Activated CD8-positive, alpha-beta memory T cell treated with anti-CD3 and anti-CD28 coated beads for 36 hours (primary cell): ENCODE data around the gene TNFRSF6B. TPM values are rescaled to one million over a fixed set of nuclear protein-coding genes. Genes with fewer than 3 reads are reported as not detected.

Experiments used
- CTCF ChIA-PET: fragments of 350-600 bp; sonication (Branson Sonifier 250); formaldehyde crosslinking; loops from one replicate; lab custom pipeline; 2021; ENCODE audit warnings: antibody characterized with exemption; lab: Charles Lee
- POLR2A ChIA-PET: fragments of 350-600 bp; sonication (Branson Sonifier 250); formaldehyde crosslinking; loops from one replicate; lab custom pipeline; 2021; ENCODE audit warnings: antibody characterized with exemption; lab: Charles Lee
- total RNA-seq, 2 experiments: library from RNA; stranded (reverse); gene quantifications; one replicate each; pipeline ENCODE4 v1.2.3, GENCODE V29; 2021

The TNFRSF6B gene
- total RNA-seq, 2 experiments from 2014 or later: not detected

GRCh38 chr20:63691711-63692435 is 4.6 kb upstream of the TNFRSF6B start:
- ChIA-PET CTCF (interaction anchor here (1.0 kb wide), 1 partner anchor 16 kb away, joined by 3 read pairs; the partner anchor contains the start of genes ARFRP1 and ZGPAT), POLR2A (no interaction called here)

GRCh38 chr20:63692436-63693082 is 3.9 kb upstream of the TNFRSF6B start:
- CTCF ChIA-PET: no interaction called here
- POLR2A ChIA-PET: no interaction called here

GRCh38 chr20:63693083-63693732 is 3.2 kb upstream of the TNFRSF6B start:
- CTCF ChIA-PET: no interaction called here
- POLR2A ChIA-PET: no interaction called here

GRCh38 chr20:63693733-63694583 is 2.5 kb upstream of the TNFRSF6B start:
- ChIA-PET CTCF (no interaction called here), POLR2A (no interaction called here)

DNA sequence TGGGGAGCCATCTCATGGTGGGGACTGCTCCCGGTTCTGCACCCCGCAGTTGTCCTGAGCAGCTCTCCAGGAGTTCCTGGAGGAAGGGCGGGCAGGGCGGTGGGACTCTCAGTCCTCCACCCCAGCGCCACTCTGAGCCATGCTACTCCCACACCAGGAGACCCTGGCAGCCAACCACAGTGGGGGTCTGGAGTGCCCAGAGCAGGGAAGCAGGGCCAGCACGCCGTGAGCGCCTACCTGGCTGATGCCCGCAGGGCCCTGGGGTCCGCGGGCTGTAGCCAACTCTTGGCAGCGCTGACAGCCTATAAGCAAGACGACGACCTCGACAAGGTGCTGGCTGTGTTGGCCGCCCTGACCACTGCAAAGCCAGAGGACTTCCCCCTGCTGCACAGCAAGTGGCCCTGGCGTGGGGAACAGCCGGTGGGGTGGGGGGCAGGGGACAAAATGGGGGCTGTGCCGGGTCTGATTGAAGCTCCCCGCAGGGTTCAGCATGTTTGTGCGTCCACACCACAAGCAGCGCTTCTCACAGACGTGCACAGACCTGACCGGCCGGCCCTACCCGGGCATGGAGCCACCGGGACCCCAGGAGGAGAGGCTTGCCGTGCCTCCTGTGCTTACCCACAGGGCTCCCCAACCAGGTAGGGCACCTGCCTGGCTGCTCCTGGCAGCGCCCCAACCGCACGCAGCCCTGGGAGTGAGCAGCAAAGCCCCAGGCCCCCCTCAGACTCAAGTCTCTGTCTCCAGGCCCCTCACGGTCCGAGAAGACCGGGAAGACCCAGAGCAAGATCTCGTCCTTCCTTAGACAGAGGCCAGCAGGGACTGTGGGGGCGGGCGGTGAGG is 1.6 kb upstream of the TNFRSF6B start:
- CTCF ChIA-PET: no interaction called here
- POLR2A ChIA-PET: no interaction called here

DNA sequence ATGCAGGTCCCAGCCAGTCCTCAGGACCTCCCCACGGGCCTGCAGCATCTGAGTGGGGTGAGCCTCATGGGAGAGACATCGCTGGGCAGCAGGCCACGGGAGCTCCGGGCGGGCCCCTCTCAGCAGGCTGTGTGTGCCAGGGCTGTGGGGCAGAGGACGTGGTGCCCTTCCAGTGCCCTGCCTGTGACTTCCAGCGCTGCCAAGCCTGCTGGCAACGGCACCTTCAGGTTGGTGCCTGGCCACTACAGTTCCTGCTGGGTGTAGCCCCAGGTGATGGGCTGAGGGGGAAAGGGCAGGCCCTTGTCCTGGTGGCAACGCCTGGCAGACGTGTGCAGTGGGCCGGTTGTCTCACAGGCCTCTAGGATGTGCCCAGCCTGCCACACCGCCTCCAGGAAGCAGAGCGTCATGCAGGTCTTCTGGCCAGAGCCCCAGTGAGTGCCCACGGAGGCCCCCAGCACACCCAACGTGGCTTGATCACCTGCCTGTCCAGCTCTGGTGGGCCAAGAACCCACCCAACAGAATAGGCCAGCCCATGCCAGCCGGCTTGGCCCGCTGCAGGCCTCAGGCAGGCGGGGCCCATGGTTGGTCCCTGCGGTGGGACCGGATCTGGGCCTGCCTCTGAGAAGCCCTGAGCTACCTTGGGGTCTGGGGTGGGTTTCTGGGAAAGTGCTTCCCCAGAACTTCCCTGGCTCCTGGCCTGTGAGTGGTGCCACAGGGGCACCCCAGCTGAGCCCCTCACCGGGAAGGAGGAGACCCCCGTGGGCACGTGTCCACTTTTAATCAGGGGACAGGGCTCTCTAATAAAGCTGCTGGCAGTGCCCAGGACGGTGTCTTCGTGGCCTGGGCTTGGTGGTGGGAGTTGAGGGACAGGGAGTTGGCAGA is 787 bp upstream of the TNFRSF6B start:
- ChIA-PET POLR2A (no interaction called here), CTCF (interaction anchor here (3.8 kb wide), 1 partner anchor 12 kb away, joined by 15 read pairs; the partner anchor contains the start of genes ARFRP1 and ZGPAT)

DNA sequence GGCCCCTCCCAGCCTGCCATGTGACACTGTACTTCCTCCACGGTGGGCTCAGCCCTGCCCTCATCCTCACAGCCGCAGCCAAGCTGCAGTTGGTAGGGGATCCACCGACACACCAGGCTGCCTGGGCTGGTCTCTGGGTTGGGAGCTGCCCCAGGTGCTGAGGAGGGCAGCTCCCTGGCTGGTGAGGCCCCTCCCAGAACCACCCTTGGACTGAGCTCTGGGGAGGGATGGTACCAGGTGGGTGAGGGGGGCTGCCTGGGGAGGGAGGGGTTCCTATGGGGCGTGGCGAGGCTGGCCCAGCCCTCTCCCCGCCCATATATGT is 185 bp upstream of the TNFRSF6B start:
- CTCF ChIA-PET: interaction anchor here (3.8 kb wide), 1 partner anchor 11 kb away, joined by 15 read pairs; the partner anchor contains the start of genes ARFRP1 and ZGPAT

GRCh38 chr20:63697357-63697867 is 960 bp downstream of the TNFRSF6B start:
- ChIA-PET CTCF (interaction anchor here (1.2 to 3.8 kb wide), 3 partner anchors 10 to 276 kb away, joined by 3 to 15 read pairs (median 3); partner anchors contain the start of genes ARFRP1, LIME1 and ZGPAT), POLR2A (interaction anchor here (0.7 to 1.8 kb wide), 2 partner anchors 10 to 63 kb away, joined by 3 to 10 read pairs; partner anchors contain the start of genes ARFRP1 and ZGPAT)

More for the DNA sequence above, 185 bp upstream of the TNFRSF6B start:
- POLR2A ChIA-PET: no interaction called here

GRCh38 chr20:63697868-63698545 is 1.6 kb downstream of the TNFRSF6B start:
- CTCF ChIA-PET: interaction anchor here (1.0 to 3.8 kb wide), 5 partner anchors 10 to 276 kb away, joined by 3 to 15 read pairs (median 5); partner anchors contain the start of genes ARFRP1, LIME1 and ZGPAT
- POLR2A ChIA-PET: interaction anchor here (0.7 to 1.8 kb wide), 5 partner anchors 9 to 178 kb away, joined by 3 to 10 read pairs (median 4); partner anchors contain the start of genes ARFRP1, LIME1 and ZGPAT

DNA sequence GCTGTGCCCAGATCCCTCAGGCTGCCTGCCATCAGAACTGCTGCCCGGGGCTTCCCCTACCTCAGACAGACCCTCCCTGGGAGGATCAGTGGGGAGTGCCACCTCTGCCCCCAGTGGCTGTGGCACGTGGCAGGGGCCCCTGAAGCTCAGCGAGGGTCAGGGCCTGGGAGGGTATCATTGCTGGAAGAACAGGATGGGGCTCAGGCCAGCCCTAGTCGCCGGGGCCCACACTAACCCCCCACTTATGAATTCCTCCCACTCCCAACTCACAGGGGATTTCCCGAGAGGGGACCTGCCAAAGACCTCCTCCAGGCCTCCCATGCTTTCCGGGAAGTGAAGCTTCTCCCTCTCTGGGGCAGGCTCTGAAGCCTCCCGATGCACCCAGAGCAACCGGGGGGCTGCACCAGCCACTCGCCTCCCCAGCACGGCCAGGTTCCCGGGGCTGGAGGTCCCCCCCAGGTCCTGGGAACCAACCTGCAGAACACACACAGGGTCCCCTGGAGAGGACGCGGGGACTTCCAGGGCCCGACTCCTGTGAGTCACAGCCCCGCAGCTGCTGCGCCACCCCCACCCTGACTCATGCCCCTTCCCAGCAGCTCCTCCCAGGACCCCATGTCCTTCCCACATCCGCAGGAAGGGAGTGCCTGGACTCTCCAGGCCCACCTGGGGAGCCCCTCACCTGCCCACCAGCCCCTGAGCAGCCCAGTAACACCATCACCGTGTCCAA is 2.5 kb downstream of the TNFRSF6B start:
- POLR2A ChIA-PET: interaction anchor here (0.8 to 1.8 kb wide), 5 partner anchors 9 to 179 kb away, joined by 3 to 10 read pairs (median 4); partner anchors contain the start of genes ARFRP1, LIME1, RTEL1 and ZGPAT
- CTCF ChIA-PET: interaction anchor here (1.0 to 3.8 kb wide), 3 partner anchors 9 to 161 kb away, joined by 5 to 15 read pairs (median 5); partner anchors contain the start of genes ARFRP1 and ZGPAT

DNA sequence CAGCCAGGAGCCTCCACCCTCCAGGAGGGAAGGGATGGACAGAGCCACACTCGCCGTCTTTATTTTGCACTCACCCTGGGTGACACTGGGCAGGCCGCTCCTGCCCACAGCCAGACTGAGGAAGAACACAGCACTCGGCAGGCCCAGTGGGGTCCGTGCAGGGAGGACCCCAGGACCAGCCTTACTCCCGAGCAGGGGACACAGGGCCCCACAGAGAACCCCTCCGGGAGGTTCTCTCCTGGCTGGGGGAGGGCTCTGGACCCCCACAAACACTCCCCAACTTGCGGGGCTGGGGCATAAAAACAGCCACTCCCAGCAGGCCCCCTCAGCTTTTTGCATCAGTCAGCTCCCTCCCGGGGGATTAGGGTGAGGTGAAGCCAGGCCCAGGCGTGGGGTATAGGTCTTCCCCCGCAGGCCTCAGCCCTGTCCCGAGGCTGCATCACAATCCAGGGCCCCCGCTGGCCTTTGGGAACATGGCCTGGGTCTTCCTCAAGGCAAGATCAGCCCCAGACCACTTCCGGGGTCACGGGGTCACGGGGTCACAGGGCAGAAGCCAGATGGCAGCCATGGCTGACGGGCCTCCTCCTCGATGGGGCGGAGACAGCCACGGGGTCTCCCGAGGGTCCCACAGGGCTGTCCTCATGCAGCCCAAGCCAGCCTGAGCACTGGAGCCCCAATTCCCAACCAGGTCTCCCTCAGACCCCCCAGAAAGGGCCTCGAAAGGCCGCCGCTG is 3.2 kb downstream of the TNFRSF6B start:
- ChIA-PET CTCF (interaction anchor here (3.8 kb wide), 1 partner anchor 8 kb away, joined by 15 read pairs; the partner anchor contains the start of genes ARFRP1 and ZGPAT), POLR2A (interaction anchor here (0.9 to 1.4 kb wide), 2 partner anchors 37 to 41 kb away, joined by 3 to 5 read pairs; partner anchors contain the start of genes LIME1 and RTEL1)

DNA sequence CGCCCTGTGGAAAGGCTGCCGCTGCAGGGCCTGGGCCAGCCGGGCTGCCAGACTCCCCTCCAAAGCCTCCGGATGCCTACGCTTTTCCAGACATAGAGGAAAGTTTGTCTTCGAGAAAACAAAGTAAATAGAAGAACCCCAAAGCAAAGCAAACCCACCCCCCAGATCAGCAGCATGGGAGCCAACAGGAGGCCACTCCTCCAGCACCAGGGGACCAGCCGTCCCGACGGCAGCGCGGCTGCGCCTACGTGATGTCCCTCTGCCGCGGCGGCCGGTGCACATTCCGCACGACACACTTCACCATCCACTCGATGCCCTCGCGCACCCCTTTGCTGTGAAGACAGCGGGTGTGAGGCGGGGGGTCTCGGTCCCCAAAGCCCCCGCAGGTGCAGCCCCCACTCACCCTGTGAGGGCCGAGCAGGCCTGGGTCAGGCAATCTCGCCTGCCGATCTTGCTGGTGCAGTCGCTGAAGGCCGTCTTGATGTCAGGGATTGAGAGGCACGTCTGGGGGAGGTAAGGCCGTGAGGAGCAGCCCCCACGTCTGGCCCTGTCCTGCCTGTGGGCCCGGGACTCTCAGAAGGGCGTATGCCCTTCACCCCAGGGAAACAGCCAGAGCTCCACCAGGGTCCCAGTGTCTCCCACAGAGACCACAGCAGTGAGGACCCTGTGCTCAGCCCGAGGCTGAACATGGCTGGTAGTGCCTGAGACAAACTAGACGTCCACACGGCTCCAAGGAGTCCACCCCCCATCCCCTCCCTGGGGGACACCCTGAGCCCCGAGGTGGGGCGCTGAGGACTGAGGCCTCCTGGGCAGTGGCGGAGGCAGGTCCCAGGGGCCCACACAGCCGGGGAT is 4.0 kb downstream of the TNFRSF6B start:
- ChIA-PET POLR2A (no interaction called here), CTCF (no interaction called here)

DNA sequence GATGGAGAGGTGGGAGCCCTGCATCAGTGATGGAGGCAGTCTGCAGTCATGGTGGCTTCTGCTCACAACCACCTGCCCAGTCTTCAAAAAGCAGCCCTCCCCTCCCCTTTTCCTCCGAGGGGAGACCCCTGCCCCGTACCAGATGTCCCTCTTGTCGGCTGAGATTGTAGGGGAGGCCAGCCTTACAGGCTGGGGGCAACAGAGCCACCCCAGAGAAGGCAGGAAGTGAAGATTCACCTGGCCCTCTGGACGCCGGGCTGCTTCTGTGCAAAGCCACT is 4.5 kb downstream of the TNFRSF6B start:
- ChIA-PET CTCF (interaction anchor here (0.6 kb wide), 1 partner anchor 71 kb away, joined by 5 read pairs; no protein-coding TSS in a partner anchor), POLR2A (no interaction called here)
